NCI-H748 treated with DMSO at 0.1 percent for 48 hours (cell line): ENCODE measurements around the gene IQCN.

ENCODE experiments used
- DNase-seq: peaks from one replicate; lab custom pipeline; 2025; lab: John Stamatoyannopoulos, UW

Gene IQCN

GRCh38 chr19:18233224-18233825 is 40.9 kb downstream of the IQCN start:
- DNase-seq: no peak

- DNase-seq: no peak
Measured at GRCh38 chr19:18232540-18233223, 41.6 kb downstream of the IQCN start.

GRCh38 chr19:18231775-18232174 is 42.5 kb downstream of the IQCN start:
- DNase-seq: no peak

- no peak for DNase-seq
Measured at GRCh38 chr19:18230941-18231734, 43.1 kb downstream of the IQCN start.

- no peak for DNase-seq
Measured at GRCh38 chr19:18229915-18230314, 44.3 kb downstream of the IQCN start.

GRCh38 chr19:18229474-18229873 is 44.8 kb downstream of the IQCN start:
- DNase-seq: no peak

GRCh38 chr19:18227781-18228271 is 46.4 kb downstream of the IQCN start:
- no peak for DNase-seq

GRCh38 chr19:18226956-18227780 is 47.1 kb downstream of the IQCN start:
- DNase-seq: no peak

- DNase-seq: no peak
Measured at GRCh38 chr19:18225702-18226468, 48.4 kb downstream of the IQCN start, which contains the start of gene PDE4C. Gene PDE4C (minus strand): TSS chr19:18226438. CDS start chr19:18226415, 23 bp downstream.

GRCh38 chr19:18225355-18225701 is 48.9 kb downstream of the IQCN start:
- no peak for DNase-seq

- DNase-seq: peak; percentile 68
Measured at GRCh38 chr19:18224525-18225354, 49.5 kb downstream of the IQCN start.

GRCh38 chr19:18223860-18224524 is 50.3 kb downstream of the IQCN start:
- no peak for DNase-seq

- DNase-seq: no peak
Measured at GRCh38 chr19:18221815-18222725, 52.2 kb downstream of the IQCN start.

- no peak for DNase-seq
Measured at GRCh38 chr19:18220632-18221275, 53.5 kb downstream of the IQCN start.

GRCh38 chr19:18219911-18220631 is 54.2 kb downstream of the IQCN start:
- no peak for DNase-seq

- DNase-seq: no peak
Measured at GRCh38 chr19:18218600-18218999, 55.7 kb downstream of the IQCN start.

GRCh38 chr19:18218159-18218558 is 56.1 kb downstream of the IQCN start:
- DNase-seq: no peak
